Astrocyte (in vitro differentiated cells and primary cell): ENCODE data around the gene AQR. TPM values are rescaled to one million over a fixed set of nuclear protein-coding genes. Genes with fewer than 3 reads are reported as not detected.

Experiments used
- DNase-seq: peaks from one replicate; pipeline ENCODE4 v3.0.0-alpha.2; 2010; ENCODE audit warnings: low read depth
- FAIRE-seq: peaks from 2 replicates; lab custom pipeline; 2011; peaks lifted over from hg19 to GRCh38; lab: Jason Lieb, UNC
- H2AFZ ChIP-seq: 2 replicates; pipeline ENCODE4 v1.6.0; 2012; ENCODE audit warnings: low read depth, low read length, inconsistent platforms
- H3K27ac ChIP-seq: 2 replicates; pipeline ENCODE4 v1.5.1; 2011; ENCODE audit warnings: low read depth, low read length, inconsistent platforms
- H3K27me3 ChIP-seq: 2 replicates; pipeline ENCODE4 v1.6.0; 2011; ENCODE audit warnings: low read length, inconsistent platforms; ENCODE audit not compliant: insufficient read depth
- H3K36me3 ChIP-seq: 2 replicates; pipeline ENCODE4 v1.5.1; 2011; ENCODE audit warnings: low read length, inconsistent platforms; ENCODE audit not compliant: insufficient read depth
- H3K4me1 ChIP-seq: 2 replicates; pipeline ENCODE4 v1.5.1; 2011; ENCODE audit warnings: low read length, inconsistent platforms; ENCODE audit not compliant: insufficient read depth
- H3K4me2 ChIP-seq: 2 replicates; pipeline ENCODE4 v1.6.0; 2012; ENCODE audit warnings: low read length, inconsistent platforms
- H3K4me3 ChIP-seq: 2 replicates; pipeline ENCODE4 v1.5.1; 2011; ENCODE audit warnings: low read depth, mild to moderate bottlenecking, low read length, inconsistent platforms; ENCODE audit not compliant: insufficient read depth
- H3K79me2 ChIP-seq: 2 replicates; pipeline ENCODE4 v1.6.0; 2012; ENCODE audit warnings: mild to moderate bottlenecking, low read length, inconsistent platforms; ENCODE audit not compliant: insufficient read depth
- H3K9ac ChIP-seq: 2 replicates; pipeline ENCODE4 v1.6.0; 2012; ENCODE audit warnings: mild to moderate bottlenecking, low read length, inconsistent platforms
- H3K9me3 ChIP-seq: 2 replicates; pipeline ENCODE4 v1.5.1; 2012; ENCODE audit warnings: low read depth, mild to moderate bottlenecking, low read length, inconsistent platforms; ENCODE audit not compliant: insufficient read depth
- H4K20me1 ChIP-seq: 2 replicates; pipeline ENCODE4 v1.6.0; 2012; ENCODE audit warnings: low read length, inconsistent platforms; ENCODE audit not compliant: insufficient read depth
- H3K27ac Mint-ChIP-seq: one replicate; pipeline ENCODE4 v1.8.0; 2021; ENCODE audit warnings: mild to moderate bottlenecking, mixed read lengths; ENCODE audit not compliant: unreplicated experiment
- H3K27me3 Mint-ChIP-seq: one replicate; pipeline ENCODE4 v1.8.0; 2021; ENCODE audit warnings: low read depth, mixed read lengths; ENCODE audit not compliant: unreplicated experiment
- H3K36me3 Mint-ChIP-seq: one replicate; pipeline ENCODE4 v1.8.0; 2021; ENCODE audit warnings: low read depth, mixed read lengths; ENCODE audit not compliant: unreplicated experiment
- H3K4me1 Mint-ChIP-seq: one replicate; pipeline ENCODE4 v1.8.0; 2021; ENCODE audit warnings: low read depth, mixed read lengths; ENCODE audit not compliant: unreplicated experiment
- H3K4me3 Mint-ChIP-seq: one replicate; pipeline ENCODE4 v1.8.0; 2021; ENCODE audit warnings: mild to moderate bottlenecking, moderate library complexity, mixed read lengths; ENCODE audit not compliant: unreplicated experiment
- H3K9me3 Mint-ChIP-seq: one replicate; pipeline ENCODE4 v1.8.0; 2021; ENCODE audit warnings: mild to moderate bottlenecking, mixed read lengths; ENCODE audit not compliant: unreplicated experiment
- CTCF ChIP-seq: IDR thresholded peaks from 2 replicates; pipeline ENCODE4 v1.5.1; 2011; ENCODE audit warnings: low read depth, mild to moderate bottlenecking, inconsistent platforms, low read length, moderate library complexity; ENCODE audit not compliant: insufficient read depth
- EZH2 ChIP-seq: IDR thresholded peaks from 2 replicates; pipeline ENCODE4 v1.6.1; 2012; ENCODE audit warnings: mild to moderate bottlenecking, low read length, inconsistent platforms; ENCODE audit not compliant: insufficient read depth
- total RNA-seq: library from RNA; stranded (reverse); gene quantifications from 2 replicates; pipeline ENCODE4 v1.2.1, GENCODE V29; 2021

Gene AQR
- total RNA-seq, 1 donor from 2014 or later = 27.2 TPM

DNA sequence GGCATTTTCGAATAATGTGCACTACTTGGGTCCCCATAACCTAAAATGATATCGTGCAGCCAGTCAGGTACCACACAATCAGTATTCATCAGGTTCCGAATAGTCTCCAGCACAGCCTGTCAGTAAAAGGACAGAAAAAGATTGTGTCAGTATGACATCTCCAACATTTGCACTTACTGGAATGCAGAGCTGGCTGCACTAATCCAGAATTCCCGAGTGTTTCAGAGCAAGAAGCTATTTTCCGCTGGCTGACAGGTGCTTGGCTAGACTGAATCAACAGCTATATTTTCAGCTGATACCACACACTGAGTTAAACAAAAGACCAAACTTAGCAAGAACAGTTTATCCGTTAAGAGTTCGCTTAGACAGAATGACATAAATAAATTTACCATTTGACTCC, 68.8 kb downstream of the AQR start:
- Mint-ChIP-seq H3K27ac (no peak overlapping the region), H3K4me3 (no peak overlapping the region), H3K9me3 (no peaks in the 10 kb centered on the region), H3K36me3 (peaks cover 6% of the 10 kb centered on the region), H3K27me3 (no peaks in the 10 kb centered on the region), H3K4me1 (peaks cover 4% of the 10 kb centered on the region)
- no peak for DNase-seq
- Histone ChIP-seq H3K36me3 (peaks cover 14% of the 10 kb centered on the region), H3K9ac (no peak overlapping the region), H3K79me2 (no peaks in the 10 kb centered on the region), H2AFZ (no peak overlapping the region), H3K27me3 (no peaks in the 10 kb centered on the region), H4K20me1 (no peaks in the 10 kb centered on the region), H3K4me3 (no peak overlapping the region), H3K4me1 (no peaks in the 10 kb centered on the region), H3K9me3 (no peaks in the 10 kb centered on the region), H3K27ac (no peak overlapping the region), H3K4me2 (no peak overlapping the region)
- FAIRE-seq = no peak
- TF ChIP-seq EZH2 (no peak), CTCF (no peak)

DNA sequence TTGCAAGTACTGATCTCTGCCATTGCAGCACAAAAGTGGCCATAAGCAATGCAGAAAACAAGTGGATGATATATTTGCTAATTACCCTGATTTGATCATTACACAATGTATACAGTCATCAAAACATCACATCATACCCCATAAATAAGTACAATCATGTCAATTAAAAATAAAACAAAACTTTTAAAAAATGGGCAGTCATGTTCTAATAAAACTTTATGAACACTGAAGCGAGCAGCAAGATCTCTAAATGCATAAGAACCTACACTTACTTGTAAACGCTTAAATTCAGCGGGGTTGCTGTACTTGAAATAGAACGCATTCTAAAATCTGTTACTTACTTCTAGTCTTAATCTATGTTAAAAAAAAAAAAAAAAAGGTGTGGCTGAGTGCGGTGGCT, 73.4 kb downstream of the AQR start:
- peaks cover 33% of the 10 kb centered on the region for H3K36me3 Mint-ChIP-seq
- peaks cover 20% of the 10 kb centered on the region for H3K36me3 ChIP-seq
- DNase-seq = no peak

More for the DNA sequence above, 73.4 kb downstream of the AQR start:
- no peak overlapping the region for H3K27ac Mint-ChIP-seq
- Histone ChIP-seq H3K27me3 (no peaks in the 10 kb centered on the region), H3K9ac (no peak overlapping the region), H3K4me2 (no peak overlapping the region), H3K27ac (no peak overlapping the region), H2AFZ (no peak overlapping the region), H3K9me3 (peaks cover 9% of the 10 kb centered on the region), H3K4me1 (no peaks in the 10 kb centered on the region), H3K4me3 (no peak overlapping the region), H4K20me1 (peaks cover 3% of the 10 kb centered on the region), H3K79me2 (no peaks in the 10 kb centered on the region)
- H3K4me3 Mint-ChIP-seq = no peak overlapping the region
- FAIRE-seq = no peak
- H3K9me3 Mint-ChIP-seq = peaks cover 14% of the 10 kb centered on the region
- H3K27me3 Mint-ChIP-seq = no peaks in the 10 kb centered on the region
- peaks cover 1% of the 10 kb centered on the region for H3K4me1 Mint-ChIP-seq
- TF ChIP-seq CTCF = no peak
- TF ChIP-seq EZH2 = no peak
